C1 segment of cervical spinal cord (tissue), 14 donors: ENCODE measurements around the gene GMCL2.

Source experiments
- DNase-seq, 14 donors: peaks; one replicate each; lab custom pipeline; 2025; lab: John Stamatoyannopoulos, UW

The GMCL2 gene

GRCh38 chr5:178222292-178222691, 35.1 kb upstream of the GMCL2 start:
- DNase-seq, result no peak

DNA sequence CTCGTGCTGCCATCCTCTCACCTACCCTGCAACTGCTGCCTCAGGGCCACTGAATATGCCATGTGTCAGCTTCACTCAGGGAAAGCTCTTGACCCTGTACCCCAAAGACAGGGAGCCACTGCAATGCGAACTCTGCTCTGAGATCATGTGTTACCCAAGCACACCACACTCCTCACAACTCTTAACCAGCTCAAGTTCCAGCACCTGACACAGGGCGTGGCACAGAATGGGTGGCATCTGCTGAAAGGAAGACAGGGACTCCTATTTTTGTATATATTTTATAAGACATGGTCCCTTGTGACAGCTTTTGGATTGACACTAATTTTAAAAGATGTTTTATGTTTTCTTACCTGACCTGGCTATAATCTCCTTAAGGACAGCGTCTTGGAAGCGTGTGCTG, 34.7 kb upstream of the GMCL2 start:
- DNase-seq, result no peak

DNA sequence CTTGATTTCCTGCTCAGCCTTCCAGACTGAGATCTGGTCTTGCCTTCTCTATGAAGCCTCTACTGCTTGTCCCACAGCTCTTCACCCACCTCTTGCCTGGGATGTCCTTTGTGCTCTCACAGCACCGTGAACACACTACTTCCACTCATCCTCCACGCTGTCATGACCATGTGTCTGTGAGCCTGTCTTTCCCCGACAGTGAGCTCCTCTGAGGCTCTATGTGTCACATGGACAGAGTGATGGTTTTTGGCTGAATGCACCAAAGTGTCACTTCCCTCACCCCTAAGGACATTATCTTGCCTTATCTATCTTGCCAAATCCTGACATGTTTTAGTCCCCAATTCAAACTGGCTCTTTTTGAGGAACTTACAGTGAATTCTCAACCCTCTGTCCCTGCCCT, 34.1 kb upstream of the GMCL2 start:
- DNase-seq, result no peak

- no peak for DNase-seq
Measured at GRCh38 chr5:178218827-178219226, 31.7 kb upstream of the GMCL2 start.

DNA sequence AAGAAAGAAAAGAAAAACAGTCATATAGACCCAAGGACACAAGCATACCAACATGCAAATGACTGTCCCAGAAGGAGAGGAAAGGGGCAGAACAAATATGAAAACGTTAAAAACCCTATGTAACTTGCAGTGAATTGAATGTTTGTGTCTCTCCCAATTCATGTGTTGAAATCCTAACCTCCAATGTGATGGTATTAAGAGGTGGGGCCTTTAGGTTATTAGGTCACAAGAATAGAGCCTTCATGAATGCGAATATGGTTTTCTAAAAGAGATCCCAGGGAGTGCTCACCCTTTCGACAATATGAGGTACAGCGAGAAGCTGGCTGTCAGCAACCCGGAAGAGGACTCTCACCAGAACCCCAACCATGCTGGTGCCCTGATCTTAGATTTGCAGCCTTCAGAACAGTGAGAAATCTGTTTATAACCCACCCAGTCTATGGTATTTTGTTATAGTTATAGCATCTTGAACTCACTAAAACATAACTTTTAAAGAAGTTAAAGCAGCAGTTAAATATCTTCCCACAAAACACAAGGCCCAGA, 31.1 kb upstream of the GMCL2 start:
- DNase-seq, result no peak

- DNase-seq, result no peak
Measured at GRCh38 chr5:178216779-178217178, 29.6 kb upstream of the GMCL2 start.

DNA sequence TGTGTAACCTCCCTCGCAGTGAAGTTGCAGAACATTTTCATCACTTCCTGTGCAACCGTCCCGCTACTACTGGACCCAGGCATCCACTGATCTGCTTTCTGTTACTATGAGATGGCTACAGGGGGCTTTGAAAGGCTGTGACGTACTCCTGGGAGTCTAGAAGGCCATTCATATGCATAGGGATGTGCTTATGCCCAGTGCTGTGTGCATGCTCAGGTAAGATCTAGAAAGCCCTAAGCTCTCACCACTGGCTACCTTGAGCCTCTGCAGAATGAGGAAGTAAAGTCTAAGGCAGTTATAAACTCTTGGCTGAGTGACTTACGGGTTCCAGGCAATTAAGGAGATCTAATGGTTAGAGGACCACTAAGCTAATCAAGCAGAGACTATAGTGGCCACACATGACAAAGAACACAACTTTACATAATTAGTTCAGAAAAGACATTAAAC, 28.9 kb upstream of the GMCL2 start:
- DNase-seq, result no peak

DNA sequence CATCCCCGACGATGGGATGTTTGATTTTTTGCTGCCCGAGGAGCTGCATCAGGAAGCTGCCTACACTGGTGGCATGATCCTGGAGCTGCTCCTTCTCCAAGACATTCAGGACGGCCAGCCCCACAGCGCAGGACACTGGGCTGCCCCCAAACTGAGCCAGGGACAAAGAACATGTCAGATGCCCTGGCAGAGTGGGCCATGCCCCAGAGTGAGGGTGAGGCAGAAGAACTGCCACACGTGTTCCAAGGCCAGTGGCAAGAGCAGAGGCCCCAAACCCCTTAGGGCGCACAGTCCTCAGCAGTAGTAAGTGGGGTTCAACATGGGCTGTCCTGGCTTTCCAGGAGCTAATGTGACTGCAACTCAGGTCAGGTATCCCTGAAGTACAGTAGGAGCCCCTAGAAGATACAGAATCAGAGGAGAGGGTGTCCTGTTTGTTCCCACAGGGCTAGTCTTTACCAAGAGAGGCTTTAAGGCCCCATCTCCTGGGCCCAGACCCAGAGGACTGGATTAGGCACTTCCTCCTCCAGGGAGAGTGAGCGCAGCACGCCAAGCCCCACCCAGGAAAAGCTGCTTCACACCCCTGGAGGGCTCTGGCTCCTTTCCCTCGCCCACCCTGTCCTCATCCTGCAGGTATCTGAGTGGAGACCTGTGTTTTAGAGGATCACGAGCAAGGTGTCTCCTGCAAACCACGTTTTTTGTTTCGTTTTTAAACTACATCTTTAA, 28.3 kb upstream of the GMCL2 start:
- DNase-seq, result no peak

DNA sequence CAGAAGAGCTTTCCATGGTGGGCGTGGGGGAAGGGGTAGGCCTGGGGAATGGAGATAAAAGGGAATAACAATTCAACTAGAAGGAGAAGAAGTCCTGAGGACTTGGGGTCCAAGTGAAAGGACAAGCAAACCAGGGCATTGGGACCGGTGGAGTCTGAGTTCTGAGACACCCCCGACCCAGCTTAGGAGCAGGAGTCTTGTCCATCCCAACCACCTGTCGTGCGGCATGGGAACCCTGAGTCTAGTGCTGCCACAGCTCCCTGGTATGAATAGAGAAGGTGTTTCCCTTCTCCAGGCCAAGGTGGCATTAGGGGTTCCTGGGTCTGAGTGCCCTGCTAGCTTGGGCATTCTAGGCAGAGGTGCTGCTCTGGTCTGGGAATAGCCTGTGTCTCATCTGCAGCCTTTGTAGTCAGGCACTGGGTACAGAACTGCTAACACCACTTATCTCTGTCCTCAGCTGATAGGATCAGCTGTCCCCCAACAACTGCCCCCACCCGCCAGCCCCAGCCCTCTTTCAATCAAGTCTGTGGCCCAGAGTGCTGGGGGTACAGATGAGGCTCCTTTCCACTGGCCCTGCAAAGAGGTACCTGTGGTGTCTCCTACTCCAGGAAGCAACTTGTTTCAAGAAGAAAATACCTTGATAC, 27.1 kb upstream of the GMCL2 start:
- DNase-seq, result no peak

- no peak for DNase-seq
Measured at GRCh38 chr5:178213748-178214151, 26.6 kb upstream of the GMCL2 start.

DNA sequence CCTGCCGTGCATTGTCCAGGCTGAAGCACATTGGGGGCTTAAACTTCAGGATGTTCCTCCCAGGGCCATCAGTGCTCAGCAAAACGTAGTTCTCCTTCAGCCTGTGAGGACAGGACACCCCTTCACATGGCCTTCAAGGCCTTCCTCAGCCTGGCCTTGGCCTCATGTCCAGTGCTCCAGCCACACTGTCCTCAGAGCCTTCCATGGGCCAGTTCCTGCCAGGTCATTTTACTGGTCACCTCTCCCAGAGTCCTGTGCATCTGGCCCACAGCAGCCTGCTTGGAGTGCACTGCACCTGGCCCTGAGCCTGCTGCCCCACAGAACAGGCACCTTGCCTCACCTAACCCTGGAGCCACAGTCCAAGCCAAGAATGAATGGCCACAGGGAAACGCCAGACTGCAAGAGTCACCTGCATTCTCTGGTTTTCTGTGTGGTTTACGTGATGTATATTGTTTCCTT, 25.9 kb upstream of the GMCL2 start:
- no peak for DNase-seq

DNA sequence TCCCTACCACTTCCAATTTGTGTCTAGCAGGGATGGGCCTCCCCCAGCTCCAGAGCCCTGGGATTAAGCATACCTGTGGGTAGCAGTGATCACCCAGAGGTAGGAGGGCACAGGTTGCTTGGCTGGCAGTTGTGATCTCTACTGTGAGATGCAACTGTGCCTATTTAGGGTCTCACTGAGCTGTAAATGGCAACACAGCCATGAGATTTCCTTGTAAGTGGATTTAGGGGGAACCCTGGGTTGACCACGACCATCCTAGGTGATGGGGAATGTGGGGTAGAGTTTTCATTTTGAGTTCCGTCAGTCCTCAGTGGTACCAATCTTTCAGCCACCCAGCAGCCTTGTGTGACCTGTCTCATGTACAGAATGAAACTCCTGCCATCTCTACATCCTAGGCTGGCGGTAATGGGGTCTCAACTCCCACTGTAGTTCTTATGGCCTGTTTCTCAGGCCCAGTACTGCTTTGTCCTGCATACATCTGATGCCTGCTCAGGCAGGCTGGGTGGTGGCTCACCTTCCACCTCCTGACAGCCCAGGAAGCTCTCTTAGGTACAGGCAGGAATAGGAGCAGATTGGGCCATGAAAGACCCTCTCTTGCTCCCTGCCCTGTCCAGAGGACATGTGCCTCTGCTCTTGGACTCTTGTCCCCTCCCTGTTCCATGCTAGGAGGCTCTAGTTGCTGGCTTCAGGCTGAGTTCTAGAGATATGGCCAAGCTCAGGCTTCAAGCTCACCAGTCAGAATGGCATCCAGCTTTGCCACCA, 25.3 kb upstream of the GMCL2 start:
- no peak for DNase-seq

DNA sequence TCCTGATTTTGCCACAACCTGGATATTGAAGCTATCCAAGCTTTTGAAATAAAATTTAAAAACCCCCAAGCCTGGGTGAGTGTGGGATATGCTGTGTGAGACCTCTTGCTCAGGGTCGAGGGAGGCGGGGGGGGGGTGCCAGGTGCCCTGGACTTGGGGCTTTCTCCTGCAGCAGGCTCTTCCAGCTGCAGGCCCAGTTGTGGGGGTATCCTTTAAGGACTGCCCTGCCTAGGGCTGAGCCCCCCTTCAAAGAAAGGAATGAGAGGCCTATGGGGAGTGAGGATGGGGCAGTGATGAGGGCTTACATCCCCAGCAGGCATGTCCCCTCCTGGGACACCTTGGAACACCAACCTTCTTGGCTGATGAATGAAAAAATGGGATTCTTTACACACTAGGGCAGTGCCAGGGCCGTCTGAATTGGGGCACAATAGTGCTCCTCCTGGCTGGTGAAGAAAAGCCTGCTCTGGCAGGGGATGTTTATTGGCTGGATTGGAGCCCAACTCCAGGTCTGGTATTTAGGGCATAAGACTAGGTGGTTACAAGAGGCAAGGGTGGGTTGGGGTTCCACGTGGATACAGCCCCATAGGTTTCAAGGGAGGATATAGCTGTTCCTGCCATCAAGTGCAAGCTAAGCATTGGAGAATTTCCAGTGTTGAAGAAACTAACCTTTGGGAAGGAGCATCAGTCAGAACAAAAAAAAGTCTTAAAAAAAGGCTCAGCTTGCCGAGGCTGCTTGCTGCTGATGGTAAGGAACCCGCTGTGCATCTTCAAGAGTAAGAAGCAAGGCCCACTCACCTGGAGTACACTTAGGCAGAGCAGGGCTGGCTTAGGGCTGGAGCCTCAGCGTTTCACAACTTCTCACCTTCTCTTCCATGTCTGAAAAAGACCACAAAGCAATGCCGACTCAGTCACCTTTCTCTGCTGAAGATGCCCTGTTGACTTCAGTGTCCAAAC, 24.2 kb upstream of the GMCL2 start:
- DNase-seq, result no peak

DNA sequence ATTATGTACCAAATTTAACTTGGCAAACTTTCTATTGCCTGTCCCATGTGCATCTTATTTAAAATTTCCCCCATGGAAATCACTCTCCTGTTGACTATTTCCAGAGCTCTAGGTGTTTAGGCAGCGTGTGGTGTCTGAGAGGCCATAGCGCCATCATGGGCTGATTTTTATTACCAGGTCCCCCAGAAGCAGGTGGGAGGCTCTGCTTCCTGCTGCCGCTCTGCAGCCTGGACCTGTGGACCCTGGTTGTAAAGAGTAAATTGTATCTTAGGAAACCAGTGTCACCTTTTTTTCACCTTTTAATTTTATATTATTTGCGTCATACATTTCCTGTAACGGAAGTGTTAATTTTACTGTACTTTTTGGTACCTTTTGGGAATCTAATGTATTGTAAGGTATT, 23.5 kb upstream of the GMCL2 start:
- no peak for DNase-seq

DNA sequence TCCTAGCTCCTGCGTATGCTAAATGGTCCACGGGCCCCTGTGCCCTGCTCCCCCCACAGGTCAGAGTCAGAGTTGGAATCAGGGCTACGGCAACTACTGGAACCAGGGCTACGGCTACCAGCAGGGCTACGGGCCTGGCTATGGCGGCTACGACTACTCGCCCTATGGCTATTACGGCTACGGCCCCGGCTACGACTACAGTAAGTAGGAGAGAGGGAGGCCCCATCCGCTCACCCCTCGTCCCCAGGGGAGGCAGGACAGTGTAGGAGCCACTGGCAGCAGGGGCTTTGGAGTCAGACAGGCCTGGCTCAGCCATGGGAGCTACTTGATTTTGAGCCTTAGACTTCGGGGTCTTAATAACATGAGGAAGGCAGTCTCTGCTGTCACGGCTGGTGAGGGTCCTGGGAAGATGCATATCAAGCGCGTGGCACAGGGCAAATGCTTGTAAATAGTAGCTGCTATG, 22.9 kb upstream of the GMCL2 start:
- DNase-seq, result no peak

DNA sequence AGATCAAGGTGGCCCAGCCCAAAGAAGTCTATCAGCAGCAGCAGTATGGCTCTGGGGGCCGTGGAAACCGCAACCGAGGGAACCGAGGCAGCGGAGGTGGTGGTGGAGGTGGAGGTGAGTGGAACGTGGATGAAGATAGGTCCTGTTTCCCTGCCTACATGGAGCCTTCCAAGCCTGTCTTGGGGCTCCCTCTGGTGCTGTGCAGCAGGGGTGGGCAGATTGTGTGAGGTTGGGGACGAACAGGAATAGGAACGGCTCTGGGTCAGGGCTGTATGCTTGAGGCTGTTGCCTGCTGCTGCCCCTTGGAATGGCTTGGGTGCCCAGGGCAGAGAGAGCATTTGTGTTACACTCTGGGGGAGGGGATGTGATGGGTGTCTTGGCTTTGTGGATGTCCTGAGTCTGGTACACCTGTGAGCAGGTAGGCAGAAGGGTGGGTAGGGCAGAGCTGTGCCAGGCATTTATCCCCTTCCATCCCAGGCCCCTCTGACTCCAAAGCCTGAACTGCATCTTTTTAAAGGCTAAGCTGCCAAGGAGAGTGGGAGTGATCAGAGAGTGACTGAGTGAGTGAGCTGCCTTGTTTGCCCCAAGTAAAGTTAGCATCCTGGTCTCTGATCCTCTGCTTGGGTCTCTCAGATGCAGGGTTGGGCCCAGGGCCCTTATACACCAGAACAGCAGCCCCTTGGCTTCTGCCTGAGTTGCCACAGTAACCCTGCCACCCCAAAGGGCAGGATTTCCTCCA, 22.3 kb upstream of the GMCL2 start:
- DNase-seq, result no peak

DNA sequence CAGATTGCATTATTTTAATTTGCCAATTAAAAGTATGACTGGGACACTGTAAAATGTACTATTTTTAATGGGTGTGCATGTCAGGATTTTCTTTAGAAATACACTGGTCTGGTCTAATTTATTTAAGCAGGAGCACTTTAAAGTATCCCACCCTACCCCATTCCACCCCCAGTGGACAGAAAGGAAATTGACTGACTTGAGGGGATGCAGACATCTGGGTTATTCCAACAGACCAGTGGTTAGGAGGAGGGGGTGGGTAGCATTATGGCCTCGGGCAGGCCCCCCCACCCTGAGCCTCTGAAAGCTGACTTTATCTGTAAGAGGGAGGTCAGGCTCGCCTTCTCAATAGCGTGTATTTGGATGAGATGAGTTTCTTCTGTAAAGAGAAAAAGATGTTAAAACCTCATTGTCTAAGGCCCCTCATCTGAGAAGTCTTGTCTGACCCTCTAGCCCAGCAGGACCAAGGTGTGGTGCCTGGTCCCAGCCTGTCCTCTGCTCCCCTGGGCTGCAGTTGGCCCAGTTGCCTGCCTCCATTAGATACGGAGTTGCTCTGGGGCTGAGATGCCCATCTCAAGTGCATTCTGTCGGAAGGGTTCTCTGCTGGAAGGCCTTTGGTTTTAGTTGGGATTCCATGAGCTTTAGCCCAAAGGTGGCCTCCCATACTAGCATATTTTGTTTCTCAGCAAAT, 21.5 kb upstream of the GMCL2 start:
- no peak for DNase-seq

- DNase-seq, result no peak
Measured at GRCh38 chr5:178207917-178208280, 20.7 kb upstream of the GMCL2 start.

DNA sequence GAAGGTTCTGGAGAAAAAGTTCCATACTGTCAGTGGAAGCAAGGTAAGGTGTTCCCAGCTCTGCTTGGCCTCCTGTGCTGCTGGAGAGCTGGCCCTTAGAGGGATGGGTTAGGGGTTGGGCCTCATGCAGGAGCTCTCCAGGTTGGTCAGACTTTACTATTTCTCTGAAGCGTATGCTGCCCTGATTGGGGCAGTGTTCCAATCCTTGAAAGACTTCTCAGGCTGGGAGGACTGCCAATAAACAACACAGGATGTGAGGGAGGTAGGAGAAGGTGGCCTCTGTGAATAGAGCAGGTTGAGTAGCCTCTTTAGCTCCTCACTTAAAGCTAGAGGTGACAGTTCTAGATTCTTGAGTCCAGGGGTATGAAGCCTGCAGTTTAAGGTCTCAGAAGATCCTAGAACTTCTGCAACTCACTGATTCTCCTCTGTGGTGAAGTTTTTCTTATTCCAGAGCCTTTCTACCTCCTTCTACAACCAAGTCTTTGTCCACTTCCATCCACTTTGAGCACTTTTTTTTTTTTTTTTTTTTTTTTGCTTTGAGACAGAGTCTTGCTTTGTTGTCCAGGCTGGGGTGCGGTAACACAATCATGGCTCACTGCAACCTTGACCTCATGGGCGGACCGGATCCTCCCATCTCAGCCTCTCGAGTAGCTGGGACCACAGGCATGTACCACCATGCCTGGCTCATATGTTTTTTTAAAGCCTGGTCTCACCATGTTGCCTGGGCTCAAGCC, 20.2 kb upstream of the GMCL2 start:
- peak in 1 of 14 donors; percentile 43 for DNase-seq
